Measurements from ENCODE around the gene YY1AP1. TPM values are rescaled to one million over a fixed set of nuclear protein-coding genes. Genes with fewer than 3 reads are reported as not detected.
"Not testable (repeated sequence)": the region's sequence is repeated elsewhere in the genome, so short reads cannot be mapped to it uniquely, and the experiment has no call there.

Gene YY1AP1
- total RNA-seq, 1 donor from 2014 or later: 50.8 TPM

- no peak overlapping the region for H3K27ac Mint-ChIP-seq
- DNase-seq (ENCODE audit: extremely low spot score, unreplicated experiment): no peak
- H3K4me1 Mint-ChIP-seq (ENCODE audit: unreplicated experiment): peaks cover 4% of the 10 kb centered on the region
- TF ChIP-seq CTCF (conservative IDR thresholded peaks at IDR 0.05): no peak
- H3K4me3 Mint-ChIP-seq: no peak overlapping the region
- H3K27me3 Mint-ChIP-seq: no peaks in the 10 kb centered on the region
- H3K36me3 Mint-ChIP-seq: peaks cover 12% of the 10 kb centered on the region
- no peaks in the 10 kb centered on the region for H3K9me3 Mint-ChIP-seq
Observed at GRCh38 chr1:155706139-155706538, 17.6 kb upstream of the YY1AP1 start.

- not testable (repeated sequence) for H3K27ac Mint-ChIP-seq; DNase-seq (ENCODE audit: extremely low spot score, unreplicated experiment); H3K9me3 Mint-ChIP-seq; H3K36me3 Mint-ChIP-seq; H3K4me3 Mint-ChIP-seq; H3K27me3 Mint-ChIP-seq; H3K4me1 Mint-ChIP-seq (ENCODE audit: unreplicated experiment)
Observed at GRCh38 chr1:155704414-155704813, 15.8 kb upstream of the YY1AP1 start.

- no peak overlapping the region for H3K27ac Mint-ChIP-seq
- H3K9me3 Mint-ChIP-seq: no peaks in the 10 kb centered on the region
Observed at GRCh38 chr1:155703216-155703615, 14.6 kb upstream of the YY1AP1 start.

GRCh38 chr1:155701675-155702074, 13.1 kb upstream of the YY1AP1 start:
- not testable (repeated sequence) for H3K4me1 Mint-ChIP-seq (ENCODE audit: unreplicated experiment); DNase-seq (ENCODE audit: extremely low spot score, unreplicated experiment); H3K27ac Mint-ChIP-seq; H3K9me3 Mint-ChIP-seq; H3K4me3 Mint-ChIP-seq; H3K36me3 Mint-ChIP-seq; H3K27me3 Mint-ChIP-seq

More at GRCh38 chr1:155703216-155703615, 14.6 kb upstream of the YY1AP1 start:
- H3K4me1 Mint-ChIP-seq (ENCODE audit: unreplicated experiment): peaks cover 4% of the 10 kb centered on the region
- H3K36me3 Mint-ChIP-seq: peaks cover 5% of the 10 kb centered on the region
- no peak for DNase-seq (ENCODE audit: extremely low spot score, unreplicated experiment)
- TF ChIP-seq CTCF (conservative IDR thresholded peaks at IDR 0.05): no peak
- no peaks in the 10 kb centered on the region for H3K27me3 Mint-ChIP-seq
- H3K4me3 Mint-ChIP-seq: no peak overlapping the region

GRCh38 chr1:155699062-155699461, 10.5 kb upstream of the YY1AP1 start:
- Mint-ChIP-seq H3K4me1 (ENCODE audit: unreplicated experiment) (peaks cover 18% of the 10 kb centered on the region), H3K27ac (peak overlapping the region; percentile 44), H3K36me3 (peaks cover 27% of the 10 kb centered on the region), H3K4me3 (peak overlapping the region; percentile 16)
- not testable (repeated sequence) for DNase-seq (ENCODE audit: extremely low spot score, unreplicated experiment); H3K27me3 Mint-ChIP-seq; H3K9me3 Mint-ChIP-seq

- Mint-ChIP-seq H3K27ac (peak overlapping the region; percentile 44), H3K9me3 (peaks cover 10% of the 10 kb centered on the region), H3K4me1 (ENCODE audit: unreplicated experiment) (peaks cover 18% of the 10 kb centered on the region), H3K27me3 (no peaks in the 10 kb centered on the region), H3K36me3 (peaks cover 29% of the 10 kb centered on the region), H3K4me3 (no peak overlapping the region)
- no peak for TF ChIP-seq CTCF (conservative IDR thresholded peaks at IDR 0.05)
- no peak for DNase-seq (ENCODE audit: extremely low spot score, unreplicated experiment)
Observed at GRCh38 chr1:155698382-155699038, 9.9 kb upstream of the YY1AP1 start.

- peak overlapping the region; percentile 11 for H3K4me3 Mint-ChIP-seq
- peaks cover 13% of the 10 kb centered on the region for H3K9me3 Mint-ChIP-seq
- not testable (repeated sequence) for DNase-seq (ENCODE audit: extremely low spot score, unreplicated experiment); H3K27me3 Mint-ChIP-seq; H3K27ac Mint-ChIP-seq
- peaks cover 15% of the 10 kb centered on the region for H3K4me1 Mint-ChIP-seq (ENCODE audit: unreplicated experiment)
- peaks cover 38% of the 10 kb centered on the region for H3K36me3 Mint-ChIP-seq
Observed at GRCh38 chr1:155697616-155698015, 9.0 kb upstream of the YY1AP1 start.

- Mint-ChIP-seq H3K9me3 (peaks cover 16% of the 10 kb centered on the region), H3K4me1 (ENCODE audit: unreplicated experiment) (peaks cover 20% of the 10 kb centered on the region), H3K36me3 (peaks cover 44% of the 10 kb centered on the region), H3K27ac (no peak overlapping the region), H3K4me3 (peak overlapping the region; percentile 11), H3K27me3 (no peaks in the 10 kb centered on the region)
- TF ChIP-seq CTCF (conservative IDR thresholded peaks at IDR 0.05): no peak
- no peak for DNase-seq (ENCODE audit: extremely low spot score, unreplicated experiment)
Observed at GRCh38 chr1:155697046-155697445, 8.5 kb upstream of the YY1AP1 start.

Data from type B pancreatic cell (in vitro differentiated cells).